Activated CD4-positive, CD25-positive, alpha-beta regulatory T cell treated with anti-CD3 and anti-CD28 coated beads, Interleukin-2, amount 50 U/mL, for 16 hours (primary cell): ENCODE measurements around the gene RNF168.
"Not testable (repeated sequence)": the region's sequence is repeated elsewhere in the genome, so short reads cannot be mapped to it uniquely, and the experiment has no call there.

ENCODE experiments used
- DNase-seq: peaks from one replicate; pipeline ENCODE4 v3.0.0-alpha.2; 2020; ENCODE audit warnings: low read depth, low spot score

RNF168 gene, protein sequence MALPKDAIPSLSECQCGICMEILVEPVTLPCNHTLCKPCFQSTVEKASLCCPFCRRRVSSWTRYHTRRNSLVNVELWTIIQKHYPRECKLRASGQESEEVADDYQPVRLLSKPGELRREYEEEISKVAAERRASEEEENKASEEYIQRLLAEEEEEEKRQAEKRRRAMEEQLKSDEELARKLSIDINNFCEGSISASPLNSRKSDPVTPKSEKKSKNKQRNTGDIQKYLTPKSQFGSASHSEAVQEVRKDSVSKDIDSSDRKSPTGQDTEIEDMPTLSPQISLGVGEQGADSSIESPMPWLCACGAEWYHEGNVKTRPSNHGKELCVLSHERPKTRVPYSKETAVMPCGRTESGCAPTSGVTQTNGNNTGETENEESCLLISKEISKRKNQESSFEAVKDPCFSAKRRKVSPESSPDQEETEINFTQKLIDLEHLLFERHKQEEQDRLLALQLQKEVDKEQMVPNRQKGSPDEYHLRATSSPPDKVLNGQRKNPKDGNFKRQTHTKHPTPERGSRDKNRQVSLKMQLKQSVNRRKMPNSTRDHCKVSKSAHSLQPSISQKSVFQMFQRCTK

DNA sequence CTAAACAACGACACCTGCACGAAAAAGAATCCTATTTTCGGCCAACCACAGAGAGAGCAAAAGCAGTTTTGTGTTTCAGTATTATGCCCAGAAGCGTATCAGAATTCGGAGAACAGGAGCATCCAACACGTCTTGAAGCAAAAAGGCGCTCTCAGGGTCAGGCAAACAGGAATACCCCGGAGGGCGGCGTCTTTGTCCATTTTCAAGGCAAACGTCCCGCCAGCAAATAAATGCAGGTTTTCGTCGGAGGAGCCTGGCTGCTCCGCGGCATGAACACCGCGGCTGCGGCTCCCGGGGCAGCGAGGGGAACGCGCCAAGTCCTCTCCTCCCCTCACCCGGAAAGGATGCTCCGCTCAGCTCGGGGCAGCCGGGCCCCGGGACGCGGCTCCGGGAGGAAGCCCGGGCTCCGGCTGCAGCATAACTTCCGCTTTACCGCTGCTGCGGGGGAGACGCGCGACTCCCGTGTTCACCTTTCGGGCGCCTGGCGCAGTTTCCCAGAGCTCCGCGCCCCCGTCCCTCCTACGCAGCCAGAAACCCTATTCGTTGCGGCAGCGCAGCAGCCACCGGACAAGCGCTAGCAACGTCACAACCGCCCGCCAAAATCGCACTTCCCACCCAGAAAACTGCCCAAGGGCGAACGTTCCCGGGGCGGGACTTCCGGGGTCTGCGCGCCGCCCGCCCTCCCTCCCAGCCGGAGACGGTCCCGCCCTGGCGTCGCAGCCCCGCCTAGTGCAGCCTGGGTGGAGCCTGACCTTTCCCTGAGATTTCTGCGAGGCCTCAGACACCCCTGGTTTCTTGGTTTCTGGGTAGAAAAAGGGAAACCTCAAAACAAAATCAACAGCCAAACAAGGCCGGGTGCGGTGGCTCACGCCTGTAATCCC, at the start of gene RNF168:
RNF168 (minus strand) TSS at position 573 of the 881 bp plus-strand sequence. CDS start 595 bp downstream, outside the sequence.
- DNase-seq, result peak; percentile 74

DNA sequence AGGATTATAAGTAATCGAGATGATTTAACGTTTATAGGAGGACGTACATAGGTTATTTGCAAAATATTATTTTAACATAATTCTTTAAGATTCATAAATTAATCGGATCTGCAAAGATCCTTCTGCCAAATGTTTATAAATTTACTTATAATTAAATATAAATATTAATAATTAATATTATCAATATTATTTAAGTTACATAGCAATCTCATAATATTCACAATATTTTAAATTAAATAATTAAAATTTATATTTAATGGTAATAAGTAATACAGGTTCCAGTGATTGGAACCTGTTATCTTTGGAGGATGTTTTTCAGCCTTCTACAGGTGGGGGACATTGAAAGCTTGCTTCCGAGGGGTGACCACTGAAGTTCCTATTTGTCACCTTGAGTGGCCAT, 48.7 kb upstream of the RNF168 start:
- no peak for DNase-seq

DNA sequence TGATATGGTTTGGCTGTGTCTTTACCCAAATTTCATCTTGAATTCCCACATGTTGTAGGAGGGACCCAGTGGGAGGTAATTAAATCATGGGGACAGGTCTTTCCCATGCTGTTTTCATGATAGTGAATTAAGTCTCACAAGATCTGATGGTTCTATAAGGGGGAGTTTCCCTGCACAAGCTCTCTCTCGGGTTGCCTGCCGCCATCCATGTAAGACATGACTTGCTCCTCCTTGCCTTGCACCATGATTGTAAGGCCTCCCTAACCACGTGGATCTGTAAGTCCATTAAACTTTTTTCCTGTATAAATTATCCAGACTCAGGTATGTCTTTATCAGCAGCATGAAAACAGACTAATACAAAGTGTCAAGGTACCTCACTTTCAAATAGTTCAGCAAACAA, 46.6 kb upstream of the RNF168 start:
- DNase-seq, result not testable (repeated sequence)

DNA sequence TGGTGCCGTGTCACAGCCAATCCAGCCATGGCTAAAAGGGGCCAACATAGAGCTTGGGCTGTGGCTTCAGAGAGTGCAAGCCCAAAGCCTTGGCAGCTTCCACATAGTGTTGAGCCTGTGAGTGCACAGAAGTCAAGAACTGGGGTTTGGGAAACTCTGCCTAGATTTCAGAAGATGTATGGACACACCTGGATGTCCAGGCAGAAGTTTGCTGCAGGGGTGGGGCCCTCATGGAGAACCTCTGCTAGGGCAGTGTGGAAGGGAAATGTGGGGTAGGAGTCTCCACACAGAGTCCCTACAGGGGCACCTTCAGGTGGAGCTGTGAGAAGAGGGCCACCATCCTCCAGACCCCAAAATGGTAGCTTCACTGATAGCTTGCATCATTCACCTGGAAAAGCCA, 45.7 kb upstream of the RNF168 start:
- not testable (repeated sequence) for DNase-seq

DNA sequence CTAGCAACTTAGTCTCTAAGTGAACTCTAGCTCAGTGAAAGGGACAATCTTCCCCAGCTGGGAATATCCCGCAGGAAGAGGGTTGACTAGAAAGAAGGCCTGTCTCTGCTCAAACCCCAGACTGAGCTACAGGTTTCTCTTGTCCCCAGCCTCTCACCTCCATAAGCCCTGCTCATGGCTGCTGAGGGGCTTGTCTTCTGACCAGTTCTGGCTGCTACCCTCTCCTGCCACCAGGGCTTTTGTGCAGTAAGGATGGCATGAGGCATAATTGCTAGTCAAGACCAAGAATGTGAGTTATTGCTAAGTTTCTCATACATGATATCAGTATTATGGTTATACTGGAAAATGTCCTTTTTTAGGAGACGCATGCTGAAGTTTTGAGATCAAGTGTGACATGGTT, 43.5 kb upstream of the RNF168 start:
- DNase-seq, result no peak

DNA sequence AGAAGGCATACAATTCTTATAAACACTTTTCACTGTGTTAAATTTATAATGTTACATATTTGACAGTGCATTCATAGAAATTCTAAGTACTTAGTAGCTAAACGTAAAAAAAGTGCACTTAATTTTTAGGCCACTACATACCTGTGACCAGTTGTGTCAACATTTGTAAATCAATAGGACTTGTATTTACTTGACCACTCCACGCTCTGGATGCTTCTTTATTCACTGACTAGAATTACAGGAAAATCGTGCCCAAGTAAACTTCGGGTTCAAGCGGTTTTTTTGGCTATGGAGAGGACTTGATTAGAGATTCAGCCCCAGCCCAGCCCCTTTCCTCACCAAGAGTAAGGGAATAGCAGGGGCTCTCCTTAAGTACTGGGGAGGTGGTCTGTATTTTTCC, 43.0 kb upstream of the RNF168 start:
- DNase-seq, result no peak

DNA sequence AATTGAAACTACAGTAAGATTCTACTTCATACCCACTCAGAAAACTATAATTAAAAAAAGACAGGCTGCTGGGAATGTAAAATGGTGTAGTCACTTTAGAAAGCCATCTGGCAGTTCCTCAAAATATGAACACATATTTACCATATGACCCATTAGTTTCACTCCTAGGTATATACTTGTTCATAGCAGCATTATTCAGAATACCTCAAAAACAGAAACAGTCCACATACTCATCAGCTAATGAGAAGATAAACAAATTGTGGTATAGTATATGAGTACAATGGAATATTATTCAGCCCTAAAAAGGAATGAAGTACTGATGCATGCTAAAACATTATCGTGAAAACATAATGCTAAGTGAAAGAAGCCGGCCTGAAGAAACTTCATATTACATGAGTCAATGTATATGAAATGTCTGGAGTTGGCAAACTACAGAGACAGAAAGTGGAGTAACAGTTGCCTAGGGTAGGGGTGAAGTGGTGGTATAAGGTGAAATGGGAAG, 41.0 kb upstream of the RNF168 start:
- no peak for DNase-seq

DNA sequence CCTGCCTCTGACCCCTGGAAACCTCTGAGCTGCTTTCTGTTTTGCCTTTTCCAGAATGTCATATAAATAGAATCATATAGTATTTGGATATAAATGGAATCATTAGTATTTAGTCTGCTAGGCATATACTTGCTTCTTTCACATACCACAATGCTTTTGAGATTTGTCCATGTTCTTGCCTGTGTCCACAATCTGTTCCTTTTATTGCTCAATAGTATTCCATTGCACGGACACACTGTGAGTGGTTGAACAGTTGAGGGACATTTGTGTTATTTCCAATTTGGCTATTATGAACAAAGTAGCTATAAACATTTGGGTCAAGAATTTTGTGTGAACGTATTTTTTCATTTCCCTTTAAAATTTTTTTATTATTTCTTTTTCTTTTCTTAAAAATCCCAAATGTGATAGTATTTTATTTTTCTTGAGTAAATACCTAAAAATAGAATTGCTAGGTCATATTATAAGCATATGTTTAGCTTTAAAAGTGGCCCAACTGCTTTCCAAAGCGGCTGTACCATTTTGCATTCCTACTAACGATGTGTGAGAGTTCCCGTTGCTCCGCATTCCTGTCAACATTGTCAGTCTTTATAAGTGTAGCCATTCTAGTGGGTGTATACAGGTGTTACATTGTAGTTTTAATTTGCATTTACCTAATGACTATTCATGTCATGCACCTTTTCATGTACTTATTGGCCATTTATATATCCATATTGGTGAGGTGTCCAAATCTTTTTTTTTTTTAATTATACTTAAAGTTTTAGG, 38.3 kb upstream of the RNF168 start:
- DNase-seq, result no peak

DNA sequence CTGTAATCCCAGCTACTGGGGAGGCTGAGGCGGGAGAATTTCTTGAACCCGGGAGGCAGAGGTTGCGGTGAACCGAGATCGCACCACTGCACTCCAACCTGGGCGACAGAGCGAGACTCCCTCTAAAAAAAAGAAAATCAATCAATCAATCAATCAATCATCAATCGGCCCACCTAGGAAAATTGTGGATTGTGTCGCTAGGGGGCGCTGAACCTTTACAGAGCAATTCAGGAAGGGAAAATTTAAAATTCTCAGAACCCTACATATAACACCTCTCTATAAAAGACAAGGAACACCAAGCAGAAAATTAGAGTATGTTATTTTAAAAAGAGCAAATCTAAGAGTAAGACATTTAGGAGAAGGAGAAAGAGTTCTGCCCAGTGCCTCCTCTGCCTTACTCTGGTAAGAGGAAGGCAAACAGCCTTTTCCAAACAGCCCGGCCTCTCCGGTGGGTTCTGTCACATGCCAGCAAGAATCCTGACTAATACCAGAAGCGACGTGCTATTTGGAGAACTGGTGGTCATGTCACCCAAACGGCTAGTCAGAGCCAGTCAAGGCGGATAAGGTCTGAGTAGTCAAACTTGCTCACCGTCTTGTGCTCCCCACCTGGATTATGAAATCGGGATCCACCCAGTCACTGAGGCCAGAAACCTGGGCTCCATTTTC, 33.9 kb upstream of the RNF168 start:
- peak; percentile 57 for DNase-seq

DNA sequence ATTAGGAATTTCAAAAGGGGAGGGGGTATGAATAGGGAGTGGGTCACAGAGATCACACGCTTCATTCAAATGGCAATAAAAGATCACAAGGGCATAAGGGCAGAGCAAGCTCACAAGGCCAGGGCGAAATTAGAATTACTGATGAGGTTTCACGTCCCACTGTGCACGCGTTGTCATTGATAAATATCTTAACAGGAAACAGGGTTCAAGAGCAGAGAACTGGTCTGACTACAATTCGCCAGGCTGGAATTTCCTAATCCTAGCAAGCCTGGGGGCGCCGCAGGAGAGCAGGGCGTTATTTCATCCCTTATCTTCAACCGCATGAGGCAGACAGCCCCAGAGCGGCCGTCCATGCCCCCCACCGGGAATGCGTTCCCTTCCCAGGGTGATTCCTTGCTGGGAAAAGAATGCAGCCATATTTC, 29.7 kb upstream of the RNF168 start:
- DNase-seq, result no peak

DNA sequence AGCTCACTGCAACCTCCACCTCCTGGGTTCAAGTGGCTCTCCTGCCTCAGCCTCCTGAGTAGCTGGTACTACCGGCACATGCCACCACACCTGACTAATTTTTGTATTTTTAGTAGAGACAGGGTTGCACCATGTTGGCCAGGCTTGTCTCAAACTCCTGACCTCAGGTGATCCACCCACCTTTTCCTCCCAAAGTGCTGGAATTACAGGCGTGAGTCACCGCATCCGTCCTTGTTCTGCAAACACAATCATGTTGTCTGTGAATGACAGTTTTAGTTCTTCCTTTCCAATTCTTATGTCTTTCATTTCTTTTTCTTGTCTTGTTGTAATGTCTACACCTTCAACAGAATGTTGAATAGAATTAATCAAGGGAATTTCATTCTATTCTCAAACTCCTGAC, 27.9 kb upstream of the RNF168 start:
- DNase-seq, result no peak

DNA sequence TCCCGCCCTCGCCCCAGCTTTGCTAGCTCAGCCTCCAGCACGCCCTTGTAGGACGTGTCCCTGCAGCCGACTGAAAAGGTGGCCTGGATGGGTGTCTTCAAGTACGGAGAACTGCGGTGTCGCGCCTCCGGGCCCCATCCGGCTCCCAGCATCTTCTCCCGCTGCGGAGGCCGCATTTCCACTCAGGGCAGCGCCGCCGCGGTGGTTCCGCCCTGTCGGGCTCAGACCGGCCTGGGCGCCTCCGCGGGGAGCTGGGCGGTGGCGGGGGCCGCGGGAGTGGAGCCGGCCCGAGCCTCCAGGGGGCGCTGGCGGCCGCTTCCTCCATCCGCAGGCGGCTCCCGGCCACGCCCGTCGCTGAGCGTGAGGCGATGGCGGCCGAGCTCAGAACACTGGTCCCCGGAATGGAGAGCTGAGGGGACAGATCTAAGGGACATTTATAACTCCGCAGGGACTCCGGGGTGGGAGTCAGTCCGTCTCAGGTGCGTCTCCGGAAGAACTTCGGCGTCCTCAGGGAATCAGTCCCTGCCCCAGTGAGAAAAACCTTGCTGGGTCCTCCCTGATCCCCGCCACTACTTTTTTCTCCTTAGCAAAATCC, 25.2 kb upstream of the RNF168 start:
- DNase-seq, result peak; percentile 61

DNA sequence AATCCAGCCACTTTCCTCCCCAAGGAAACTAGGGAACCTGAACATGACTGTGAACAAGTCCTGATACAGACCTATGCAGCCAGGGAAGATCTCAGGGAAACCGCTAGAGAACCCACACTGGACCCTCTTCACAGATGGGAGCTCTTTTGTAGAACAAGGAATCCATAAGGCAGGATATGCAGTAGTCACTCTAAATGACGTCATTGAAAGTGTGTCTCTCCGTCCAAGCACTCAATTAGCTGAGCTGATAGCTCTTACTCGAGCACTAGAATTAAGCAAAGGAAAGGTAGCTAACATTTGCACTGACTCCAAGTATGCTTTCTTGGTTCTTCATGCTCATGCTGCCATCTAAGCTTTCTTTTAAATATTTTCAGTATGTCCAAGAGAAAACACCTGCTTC, 21.6 kb upstream of the RNF168 start:
- no peak for DNase-seq

DNA sequence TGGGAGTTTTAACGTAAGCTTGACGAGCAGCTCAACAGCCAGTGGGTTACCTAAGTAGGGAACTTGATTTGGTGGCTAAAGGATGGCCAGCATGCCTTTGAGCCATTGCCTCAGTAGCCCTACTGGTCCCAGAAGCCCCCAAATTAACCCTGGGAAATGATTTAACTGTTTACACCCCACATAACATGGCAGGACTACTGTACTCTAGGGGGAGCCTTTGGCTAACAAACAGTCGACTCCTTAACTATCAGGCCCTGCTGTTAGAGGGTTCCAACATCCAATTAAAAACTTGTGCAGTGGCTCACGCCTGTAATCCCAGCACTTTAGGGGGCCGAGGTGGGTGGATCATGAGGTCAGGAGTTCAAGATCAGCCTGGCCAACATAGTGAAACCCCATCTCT, 21.0 kb upstream of the RNF168 start:
- DNase-seq, result no peak

DNA sequence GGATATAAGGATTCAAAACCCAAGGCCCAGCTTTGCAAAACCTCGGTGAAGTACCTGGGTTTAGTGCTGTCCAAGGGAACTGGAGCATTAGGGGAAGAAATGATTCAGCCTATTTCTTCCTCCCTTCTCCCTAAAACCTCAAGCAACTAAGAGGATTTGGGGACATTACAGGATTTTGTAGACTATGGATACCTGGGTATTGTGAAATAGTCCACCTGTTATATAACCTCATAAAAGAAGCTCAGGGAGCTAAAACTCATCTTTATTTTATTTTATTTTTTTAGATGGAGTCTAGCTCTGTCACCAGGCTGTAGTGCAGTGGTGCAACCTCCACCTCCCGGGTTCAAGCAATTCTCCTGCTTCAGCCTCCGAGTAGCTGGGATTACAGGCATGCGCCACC, 20.3 kb upstream of the RNF168 start:
- DNase-seq, result no peak

DNA sequence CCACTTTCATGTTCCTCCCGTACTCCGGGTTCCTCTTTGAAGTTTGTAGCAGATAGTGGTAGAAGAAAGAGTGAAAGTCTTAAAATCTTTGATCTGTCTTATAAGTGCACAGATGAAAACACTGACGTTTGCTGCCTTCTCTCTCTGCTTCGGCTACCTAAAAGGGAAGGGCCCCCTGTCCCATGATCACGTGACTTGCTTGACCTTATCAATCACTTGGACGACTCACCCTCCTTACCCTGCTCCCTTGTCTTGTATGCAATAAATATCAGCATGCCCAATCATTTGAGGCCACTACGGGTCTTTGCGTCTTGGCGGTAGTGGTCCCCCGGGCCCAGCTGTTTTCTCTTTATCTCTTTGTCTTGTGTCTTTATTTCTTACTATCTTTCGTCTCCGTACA, 17.7 kb upstream of the RNF168 start:
- DNase-seq, result not testable (repeated sequence)

DNA sequence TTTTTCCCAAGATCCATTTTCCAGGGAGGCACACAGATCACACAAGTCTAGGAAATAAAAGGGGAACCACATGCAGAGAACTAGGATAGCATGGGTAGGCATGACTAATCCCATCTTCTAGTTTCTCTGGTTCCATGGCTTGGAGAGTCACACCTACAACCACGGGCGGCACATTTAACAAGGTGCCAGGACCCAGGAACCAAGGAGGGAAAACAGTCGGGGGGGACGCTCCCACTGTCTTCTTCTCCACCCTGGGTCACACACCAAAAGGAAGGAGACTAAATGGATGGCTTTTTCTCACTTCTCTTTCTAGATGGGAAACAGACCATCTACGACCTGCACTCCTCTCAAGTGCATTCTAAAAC, 16.1 kb upstream of the RNF168 start:
- no peak for DNase-seq

DNA sequence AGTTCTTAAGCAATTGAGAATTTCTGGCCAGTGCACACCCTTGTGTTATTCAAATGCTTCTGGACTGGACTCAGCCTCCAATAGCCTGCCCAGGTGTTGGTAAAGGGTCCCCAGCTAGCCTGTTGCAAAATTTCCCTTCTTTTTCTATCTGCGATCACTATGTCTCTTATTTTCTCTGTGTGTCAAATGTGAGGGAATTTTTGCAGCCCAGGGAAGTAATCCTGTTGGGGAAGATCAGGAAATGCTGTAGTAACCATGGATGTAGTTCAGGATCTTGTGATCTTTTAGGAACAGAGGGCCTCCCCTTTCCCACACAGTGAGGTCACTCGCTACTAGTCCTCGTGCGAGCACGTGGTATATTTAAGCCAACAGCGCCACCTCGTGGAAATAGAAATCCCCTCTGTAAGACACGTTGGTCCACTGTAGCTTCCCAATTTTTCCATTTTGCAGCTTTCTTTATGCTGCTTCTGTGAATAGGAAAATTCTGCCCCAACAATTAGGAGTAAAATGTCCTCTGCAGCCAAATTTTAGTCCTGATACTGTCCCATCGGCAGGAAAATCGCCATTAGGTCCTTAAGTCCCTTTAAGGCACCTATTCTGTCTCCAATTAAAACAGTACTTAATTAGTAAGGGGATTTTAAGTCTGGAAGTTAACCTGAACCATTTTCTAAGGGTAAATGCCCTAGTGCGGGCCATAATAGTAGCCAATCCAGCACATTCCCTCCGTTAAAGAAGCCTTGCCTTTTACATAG, 15.6 kb upstream of the RNF168 start:
- DNase-seq, result no peak

DNA sequence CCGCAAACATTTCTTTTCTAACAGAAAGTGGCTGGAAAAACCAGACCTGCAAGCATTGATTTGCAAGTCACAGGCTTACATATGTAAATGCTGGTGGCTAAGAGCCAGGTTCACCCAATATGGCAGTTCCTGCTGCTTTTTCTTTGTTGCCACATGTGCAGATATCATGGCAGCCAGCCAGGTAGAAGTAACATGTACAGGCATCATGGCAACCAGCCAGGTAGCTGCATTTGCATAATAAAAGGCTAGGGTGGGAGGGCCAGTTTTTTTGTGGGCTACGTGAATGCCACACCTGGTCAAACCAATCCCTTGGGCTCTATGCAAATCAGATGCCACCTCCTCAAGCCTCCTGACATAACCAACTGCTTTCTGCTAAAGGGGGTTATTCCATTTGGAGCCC, 14.4 kb upstream of the RNF168 start:
- DNase-seq, result no peak
